ENCODE data around the gene TIMP1. TPM values are rescaled to one million over a fixed set of nuclear protein-coding genes. Genes with fewer than 3 reads are reported as not detected.

The TIMP1 gene
- total and polyA plus RNA-seq, 2 donors (not counting 1 experiment from before 2014, with no cell fraction given): 8.8 to 12.8 TPM

- ATAC-seq (ENCODE audit: low read depth): no peak
- intact Hi-C loops (cut with micrococcal nuclease): no loop called here
- no peak overlapping the region for H3K4me3 Mint-ChIP-seq
Observed at GRCh38 chrX:47577901-47578300, 4.3 kb upstream of the TIMP1 start.

GRCh38 chrX:47578692-47579091, 3.5 kb upstream of the TIMP1 start:
- Histone ChIP-seq H3K4me1 (ENCODE audit: control insufficient read depth in 2 of 2, insufficient read depth in 2 of 2, low read length in 2 of 2) (peaks cover 5 to 13% of the 10 kb centered on the region in 2 donors), H3K9me3 (ENCODE audit: control extremely low read depth in 1 of 3, control insufficient read depth in 2 of 3, insufficient read depth in 1 of 3, low read length in 2 of 3) (no peaks in the 10 kb centered on the region), H3K27me3 (replicated peaks in 1 of 4; ENCODE audit: control extremely low read depth in 1 of 4, control insufficient read depth in 3 of 4, insufficient read depth in 4 of 4, low read length in 3 of 4) (peaks cover 0 to under 1% (median 0%) of the 10 kb centered on the region in 4 experiments), H2AFZ (ENCODE audit: insufficient read depth, low read depth, low read length, poor library complexity, severe bottlenecking) (no peak overlapping the region), H3K4me2 (replicated peaks; ENCODE audit: low read depth, low read length, poor library complexity, severe bottlenecking) (no peak overlapping the region), H3K9ac (ENCODE audit: low read length) (no peak overlapping the region), H3K79me2 (ENCODE audit: control insufficient read depth, insufficient read depth, low read length) (no peaks in the 10 kb centered on the region), H4K20me1 (ENCODE audit: control insufficient read depth, insufficient read depth, low read length, poor library complexity, severe bottlenecking) (no peaks in the 10 kb centered on the region), H3K36me3 (replicated peaks in 1 of 2; ENCODE audit: control extremely low read depth in 1 of 2, control insufficient read depth in 1 of 2, extremely low read depth in 1 of 2, insufficient read depth in 2 of 2, low read length in 1 of 2) (no peaks in the 10 kb centered on the region), H3K27ac (ENCODE audit: low read length in 2 of 2) (no peak overlapping the region), H3K4me3 (ENCODE audit: control extremely low read depth in 1 of 5, extremely low read depth in 1 of 5, insufficient read depth in 1 of 5, low read depth in 2 of 5, low read length in 4 of 5) (no peak overlapping the region)
- WGBS (ENCODE audit: insufficient coverage): 65% methylated on average over 6 of the region's 16 CpGs
- no peak for TF ChIP-seq EZH2 (IDR thresholded peaks at IDR 0.05; ENCODE audit: borderline replicate concordance, insufficient read depth, low read depth, low read length, poor library complexity, severe bottlenecking)
- no peak for TF ChIP-seq CTCF (IDR thresholded peaks at IDR 0.05)
- intact Hi-C loops (cut with micrococcal nuclease): no loop called here
- DNase-seq (no peak), ATAC-seq (ENCODE audit: low read depth) (no peak)
- no peak overlapping the region for H3K4me3 Mint-ChIP-seq
- no peak overlapping the region for H3K27ac Mint-ChIP-seq
- CTCF ChIA-PET: no interaction called here
- H3K4me1 Mint-ChIP-seq: peaks cover 12% of the 10 kb centered on the region
- peaks cover 14% of the 10 kb centered on the region for H3K27me3 Mint-ChIP-seq
- H3K9me3 Mint-ChIP-seq (ENCODE audit: insufficient read depth): no peaks in the 10 kb centered on the region
- POLR2A ChIA-PET: no interaction called here

More at GRCh38 chrX:47577901-47578300, 4.3 kb upstream of the TIMP1 start:
- peaks cover 5 to 13% of the 10 kb centered on the region in 2 donors for H3K4me1 ChIP-seq (ENCODE audit: control insufficient read depth in 2 of 2, insufficient read depth in 2 of 2, low read length in 2 of 2)
- H3K9me3 Mint-ChIP-seq (ENCODE audit: insufficient read depth): no peaks in the 10 kb centered on the region
- no peaks in the 10 kb centered on the region for H3K79me2 ChIP-seq (ENCODE audit: control insufficient read depth, insufficient read depth, low read length)
- H3K4me1 Mint-ChIP-seq: peaks cover 12% of the 10 kb centered on the region
- H2AFZ ChIP-seq (ENCODE audit: insufficient read depth, low read depth, low read length, poor library complexity, severe bottlenecking): no peak overlapping the region
- 100% methylated on average over 3 of the region's 3 CpGs for WGBS (ENCODE audit: insufficient coverage)
- no peaks in the 10 kb centered on the region for H3K36me3 ChIP-seq (replicated peaks in 1 of 2; ENCODE audit: control extremely low read depth in 1 of 2, control insufficient read depth in 1 of 2, extremely low read depth in 1 of 2, insufficient read depth in 2 of 2, low read length in 1 of 2)
- H3K4me2 ChIP-seq (replicated peaks; ENCODE audit: low read depth, low read length, poor library complexity, severe bottlenecking): no peak overlapping the region
- no peak overlapping the region for H3K9ac ChIP-seq (ENCODE audit: low read length)
- TF ChIP-seq CTCF (IDR thresholded peaks at IDR 0.05) (no peak), EZH2 (IDR thresholded peaks at IDR 0.05; ENCODE audit: borderline replicate concordance, insufficient read depth, low read depth, low read length, poor library complexity, severe bottlenecking) (no peak)
- no peak overlapping the region for H3K4me3 ChIP-seq (ENCODE audit: control extremely low read depth in 1 of 5, extremely low read depth in 1 of 5, insufficient read depth in 1 of 5, low read depth in 2 of 5, low read length in 4 of 5)
- no peaks in the 10 kb centered on the region for H4K20me1 ChIP-seq (ENCODE audit: control insufficient read depth, insufficient read depth, low read length, poor library complexity, severe bottlenecking)
- DNase-seq: no peak
- H3K27me3 ChIP-seq (replicated peaks in 1 of 4; ENCODE audit: control extremely low read depth in 1 of 4, control insufficient read depth in 3 of 4, insufficient read depth in 4 of 4, low read length in 3 of 4): peaks cover 0 to 7% (median 0%) of the 10 kb centered on the region in 4 experiments
- no peak overlapping the region for H3K27ac ChIP-seq (ENCODE audit: low read length in 2 of 2)
- H3K9me3 ChIP-seq (ENCODE audit: control extremely low read depth in 1 of 3, control insufficient read depth in 2 of 3, insufficient read depth in 1 of 3, low read length in 2 of 3): no peaks in the 10 kb centered on the region
- CTCF ChIA-PET: no interaction called here
- POLR2A ChIA-PET: no interaction called here
- H3K27ac Mint-ChIP-seq: no peak overlapping the region
- peaks cover 19% of the 10 kb centered on the region for H3K27me3 Mint-ChIP-seq
